H1 (cell line): ENCODE results near the gene ACVR1. TPM values are rescaled to one million over a fixed set of nuclear protein-coding genes. Genes with fewer than 3 reads are reported as not detected.

Experiments used
- CHD7 ChIP-seq: fragments of 300-600 bp; sonication (generic); IDR thresholded peaks from 2 replicates; pipeline ENCODE4 v1.7.1; 2012; ENCODE audit warnings: low read length, moderate library complexity, mild to moderate bottlenecking, inconsistent platforms; ENCODE audit not compliant: insufficient replicate concordance
- RFX5 ChIP-seq: IDR thresholded peaks from 2 replicates; pipeline ENCODE4 v1.6.1; 2011; ENCODE audit warnings: low read depth, low read length, improper control_type of control experiment, borderline replicate concordance
- SIX5 ChIP-seq: IDR thresholded peaks from 2 replicates; pipeline ENCODE4 v1.6.1; 2011; ENCODE audit warnings: mild to moderate bottlenecking, low read depth, low read length
- polyA plus RNA-seq, 7 experiments: library from polyadenylated mRNA; depleted of rRNA in 3 of 7; stranded (reverse) in 5 of 7; unstranded in 2 of 7; fragments of >200 nt in 5 of 7; fragments of 200-250 nt in 2 of 7; gene quantifications; 1 replicate in 5 of 7; 2 replicates in 1 of 7; 4 replicates in 1 of 7; pipeline versions ENCODE4 v1.2.1 to v1.2.3, GENCODE V29; 2011 to 2013; ENCODE audit warnings: missing spikeins in 2 of 7, mixed read lengths in 2 of 7
- total RNA-seq: library from RNA; stranded (reverse); fragmentation: NEBNext Ultra II Directional; extraction: Animal tissue kit (Norgen Biotek cat#: 25700); gene quantifications from 2 replicates; pipeline ENCODE4 v1.2.1, GENCODE V29; 2021

Gene ACVR1
- total and polyA plus RNA-seq, 2 of the 8 experiments (the other 6 are each of a cell fraction or from before 2014, with no cell fraction given), result 8.5 to 17.7 TPM

DNA sequence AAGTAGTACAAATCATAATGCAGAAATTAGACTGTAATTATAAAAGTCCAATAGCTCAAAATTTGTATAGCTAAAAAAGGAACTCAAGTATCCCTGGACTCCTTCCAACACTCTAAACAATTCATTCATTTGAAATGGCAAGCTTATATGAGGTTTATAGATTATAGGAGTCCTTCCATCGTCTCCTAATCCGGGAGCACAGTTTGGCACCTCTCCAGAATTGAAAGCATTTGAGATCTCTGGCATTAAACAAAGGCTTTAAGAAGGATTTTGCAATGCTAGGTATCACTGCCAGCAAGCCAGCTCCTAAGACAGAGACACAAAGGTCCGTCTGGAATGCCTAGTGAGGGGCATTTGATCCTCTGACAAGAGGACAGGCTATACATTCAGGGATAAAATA lies 90.9 kb downstream of the ACVR1 start (continued):
- no peak for TF ChIP-seq CHD7
- no peak for TF ChIP-seq RFX5
- no peak for TF ChIP-seq SIX5
